ENCODE data around the gene MSANTD1.

The MSANTD1 gene

DNA sequence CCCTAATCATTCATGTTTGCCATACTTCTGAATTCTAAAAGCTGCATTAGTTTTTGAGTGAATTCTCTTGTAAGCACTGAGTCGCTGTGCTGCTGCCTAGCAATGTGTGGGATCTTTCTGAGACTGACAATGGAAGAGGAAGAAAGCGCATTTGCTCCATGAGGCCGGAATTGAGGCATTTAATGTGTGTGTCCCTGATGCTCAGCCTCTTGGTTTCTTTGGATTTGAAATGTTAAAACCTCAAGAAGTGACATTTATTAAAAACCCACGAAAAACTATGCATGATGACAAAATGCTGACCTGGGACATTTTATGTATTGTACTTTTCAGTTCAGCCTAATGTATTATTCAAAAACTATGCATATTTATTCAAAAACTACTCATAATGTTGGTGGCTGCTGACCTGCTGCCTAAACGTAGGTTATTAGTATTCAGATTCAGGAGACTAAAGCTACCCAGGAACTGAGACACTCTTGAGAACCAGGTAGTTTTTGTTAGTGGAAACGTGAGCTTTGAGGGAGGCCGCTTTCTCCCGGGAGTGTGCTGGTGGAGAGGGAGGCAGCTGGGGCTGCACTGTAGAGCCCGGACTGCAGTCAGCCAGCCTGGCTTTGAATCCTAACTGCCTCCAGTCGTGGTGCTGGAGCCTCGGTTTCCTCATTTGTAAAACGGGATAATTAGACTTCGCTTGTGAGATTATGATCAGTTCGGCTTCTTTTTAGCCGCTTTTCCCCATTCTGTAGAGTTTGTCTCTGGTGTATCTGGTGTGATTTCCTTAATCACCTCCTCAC, 55.2 kb downstream of the MSANTD1 start:
- no peak for DNase-seq (ENCODE audit: low read depth)

DNA sequence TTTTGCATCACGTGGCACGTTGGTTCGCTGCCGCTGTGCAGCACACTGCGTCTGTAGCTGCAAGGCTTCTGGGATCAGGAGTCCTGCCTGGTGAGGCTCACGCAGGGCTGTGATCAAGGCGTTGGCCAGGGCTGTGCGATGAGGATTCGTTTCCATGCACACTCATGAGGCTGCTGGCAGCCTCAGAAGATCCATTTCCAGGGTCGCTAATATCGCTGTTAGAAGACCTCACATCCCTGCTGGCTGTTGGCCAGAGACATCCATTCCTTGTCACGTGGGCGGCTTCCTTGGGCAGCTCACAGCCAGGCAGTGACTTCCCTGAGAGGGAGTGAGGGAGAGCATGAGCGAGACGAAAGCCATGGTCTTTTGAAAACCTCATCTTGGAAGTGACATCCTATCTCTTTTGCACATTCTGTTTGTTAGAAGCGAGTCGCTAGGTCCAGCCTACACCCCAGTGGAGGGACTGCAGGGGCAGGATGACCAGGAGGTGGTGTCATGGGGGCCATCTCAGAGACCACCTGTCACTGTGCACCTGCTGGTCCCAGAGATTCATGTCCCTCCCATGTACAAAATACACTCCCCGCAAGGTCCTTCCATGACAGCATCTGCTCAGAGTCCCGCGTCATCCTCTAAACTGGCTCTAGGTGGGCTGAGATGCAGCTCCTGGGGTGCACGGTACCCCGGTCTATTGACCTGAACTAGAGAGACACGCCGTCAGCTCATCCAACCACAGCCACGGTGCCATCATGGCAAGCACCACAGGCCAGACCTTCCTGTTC, 56.1 kb downstream of the MSANTD1 start:
- no peak for DNase-seq (ENCODE audit: low read depth)

- no peak for DNase-seq (ENCODE audit: low read depth)
Observed at GRCh38 chr4:3305610-3306371, 56.8 kb downstream of the MSANTD1 start.

All from activated T-cell treated with anti-CD3 and anti-CD28 coated beads for 1 hour (primary cell).